GM21528 (cell line): ENCODE results near the gene NUDT4.

ENCODE experiments used
- ATAC-seq: cut with Tn5 transposase; IDR thresholded peaks from one replicate; pipeline ENCODE4 v1.9.1; 2021; ENCODE audit warnings: mild to moderate bottlenecking, moderate library complexity; ENCODE audit not compliant: unreplicated experiment, low FRiP score

NUDT4 gene

GRCh38 chr12:93451423-93452158 lies 73.9 kb downstream of the NUDT4 start:
- ATAC-seq = no peak

GRCh38 chr12:93453633-93454032 lies 75.9 kb downstream of the NUDT4 start:
- no peak for ATAC-seq

- no peak for ATAC-seq
Observed at GRCh38 chr12:93456077-93456476, 78.4 kb downstream of the NUDT4 start.
